ENCODE measurements around the gene FSTL3. TPM values are rescaled to one million over a fixed set of nuclear protein-coding genes. Genes with fewer than 3 reads are reported as not detected.

FSTL3 gene
- total RNA-seq, 1 experiment from 2014 or later: 32.5 TPM

DNA sequence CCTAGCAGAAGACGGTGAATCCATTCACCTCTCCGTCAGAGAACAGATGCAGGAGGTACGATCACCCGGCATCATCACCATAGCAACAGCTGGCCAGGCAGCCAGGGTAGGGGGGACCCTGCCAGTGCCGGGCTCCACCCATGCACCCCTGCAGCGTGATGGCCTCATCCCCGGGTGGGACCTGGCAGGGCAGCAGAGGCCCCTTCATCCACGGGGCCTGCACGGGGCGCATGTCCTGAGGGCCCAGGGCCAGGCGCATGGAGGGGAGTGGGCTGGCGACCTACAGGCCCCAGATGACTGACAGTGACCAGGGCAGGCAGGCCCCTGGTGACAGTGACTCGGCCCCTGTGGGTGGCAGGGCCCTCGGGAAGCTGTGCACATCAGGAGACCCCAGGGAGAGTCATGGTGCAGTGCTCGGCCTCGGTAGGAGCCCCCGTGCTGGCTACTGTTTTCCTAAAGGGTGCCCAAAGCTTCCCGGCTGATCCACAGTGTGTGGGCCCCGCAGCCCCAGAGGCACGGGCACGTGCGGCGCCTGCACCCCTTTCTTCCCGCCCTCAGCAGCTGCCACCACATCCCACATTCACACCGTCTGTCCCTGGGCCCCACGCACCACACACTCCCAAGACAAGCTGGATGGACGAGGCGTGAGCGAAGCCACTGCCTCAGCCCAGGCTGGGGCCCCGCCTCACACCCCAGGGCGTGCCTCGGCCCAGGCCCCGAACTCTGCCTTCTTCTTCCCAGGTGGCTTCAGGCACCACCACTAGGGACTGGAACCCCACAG lies 17.9 kb upstream of the FSTL3 start:
- Histone ChIP-seq H3K36me3 (ENCODE audit: control insufficient read depth, insufficient read depth, low read length) (no peaks in the 10 kb centered on the region; the same call in 1 of the 2 replicates), H3K4me1 (ENCODE audit: control insufficient read depth, insufficient read depth, low read length) (no peaks in the 10 kb centered on the region; the same call in 1 of the 2 replicates), H3K27me3 (ENCODE audit: control insufficient read depth, insufficient read depth, low read length) (no peaks in the 10 kb centered on the region), H3K27ac (ENCODE audit: low read length) (no peak overlapping the region), H3K9me3 (ENCODE audit: control insufficient read depth, insufficient read depth, low read depth, low read length) (no peaks in the 10 kb centered on the region), H3K4me3 (ENCODE audit: low read depth in 2 of 2, low read length in 2 of 2) (no peak overlapping the region)
- ATAC-seq (no peak), DNase-seq (ENCODE audit: low read depth, low spot score) (no peak)
- CTCF ChIA-PET: no interaction called here
- in situ Hi-C loops (cut with HindIII; ENCODE audit: low pct_unique_long_range_greater_than_20kb, low sequenced_read_pairs): no loop called here
- BruUV-seq (replicated peaks): no TSS peak
- TF ChIP-seq, protein P1, sequence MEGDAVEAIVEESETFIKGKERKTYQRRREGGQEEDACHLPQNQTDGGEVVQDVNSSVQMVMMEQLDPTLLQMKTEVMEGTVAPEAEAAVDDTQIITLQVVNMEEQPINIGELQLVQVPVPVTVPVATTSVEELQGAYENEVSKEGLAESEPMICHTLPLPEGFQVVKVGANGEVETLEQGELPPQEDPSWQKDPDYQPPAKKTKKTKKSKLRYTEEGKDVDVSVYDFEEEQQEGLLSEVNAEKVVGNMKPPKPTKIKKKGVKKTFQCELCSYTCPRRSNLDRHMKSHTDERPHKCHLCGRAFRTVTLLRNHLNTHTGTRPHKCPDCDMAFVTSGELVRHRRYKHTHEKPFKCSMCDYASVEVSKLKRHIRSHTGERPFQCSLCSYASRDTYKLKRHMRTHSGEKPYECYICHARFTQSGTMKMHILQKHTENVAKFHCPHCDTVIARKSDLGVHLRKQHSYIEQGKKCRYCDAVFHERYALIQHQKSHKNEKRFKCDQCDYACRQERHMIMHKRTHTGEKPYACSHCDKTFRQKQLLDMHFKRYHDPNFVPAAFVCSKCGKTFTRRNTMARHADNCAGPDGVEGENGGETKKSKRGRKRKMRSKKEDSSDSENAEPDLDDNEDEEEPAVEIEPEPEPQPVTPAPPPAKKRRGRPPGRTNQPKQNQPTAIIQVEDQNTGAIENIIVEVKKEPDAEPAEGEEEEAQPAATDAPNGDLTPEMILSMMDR (IDR thresholded peaks at IDR 0.05): no peak
- TF ChIP-seq, protein P2, sequence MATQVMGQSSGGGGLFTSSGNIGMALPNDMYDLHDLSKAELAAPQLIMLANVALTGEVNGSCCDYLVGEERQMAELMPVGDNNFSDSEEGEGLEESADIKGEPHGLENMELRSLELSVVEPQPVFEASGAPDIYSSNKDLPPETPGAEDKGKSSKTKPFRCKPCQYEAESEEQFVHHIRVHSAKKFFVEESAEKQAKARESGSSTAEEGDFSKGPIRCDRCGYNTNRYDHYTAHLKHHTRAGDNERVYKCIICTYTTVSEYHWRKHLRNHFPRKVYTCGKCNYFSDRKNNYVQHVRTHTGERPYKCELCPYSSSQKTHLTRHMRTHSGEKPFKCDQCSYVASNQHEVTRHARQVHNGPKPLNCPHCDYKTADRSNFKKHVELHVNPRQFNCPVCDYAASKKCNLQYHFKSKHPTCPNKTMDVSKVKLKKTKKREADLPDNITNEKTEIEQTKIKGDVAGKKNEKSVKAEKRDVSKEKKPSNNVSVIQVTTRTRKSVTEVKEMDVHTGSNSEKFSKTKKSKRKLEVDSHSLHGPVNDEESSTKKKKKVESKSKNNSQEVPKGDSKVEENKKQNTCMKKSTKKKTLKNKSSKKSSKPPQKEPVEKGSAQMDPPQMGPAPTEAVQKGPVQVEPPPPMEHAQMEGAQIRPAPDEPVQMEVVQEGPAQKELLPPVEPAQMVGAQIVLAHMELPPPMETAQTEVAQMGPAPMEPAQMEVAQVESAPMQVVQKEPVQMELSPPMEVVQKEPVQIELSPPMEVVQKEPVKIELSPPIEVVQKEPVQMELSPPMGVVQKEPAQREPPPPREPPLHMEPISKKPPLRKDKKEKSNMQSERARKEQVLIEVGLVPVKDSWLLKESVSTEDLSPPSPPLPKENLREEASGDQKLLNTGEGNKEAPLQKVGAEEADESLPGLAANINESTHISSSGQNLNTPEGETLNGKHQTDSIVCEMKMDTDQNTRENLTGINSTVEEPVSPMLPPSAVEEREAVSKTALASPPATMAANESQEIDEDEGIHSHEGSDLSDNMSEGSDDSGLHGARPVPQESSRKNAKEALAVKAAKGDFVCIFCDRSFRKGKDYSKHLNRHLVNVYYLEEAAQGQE (IDR thresholded peaks at IDR 0.05; ENCODE audit: insufficient read depth in 1 of 2, low read depth in 2 of 2, low read length in 1 of 2): no peak
- no peak for TF ChIP-seq SIN3A (IDR thresholded peaks at IDR 0.05; ENCODE audit: borderline replicate concordance, insufficient read depth, low read depth, low read length)
- TF ChIP-seq TCF7L2 (IDR thresholded peaks at IDR 0.05; ENCODE audit: low read depth, low read length): no peak
- TF ChIP-seq POLR2AphosphoS5 (IDR thresholded peaks at IDR 0.05; ENCODE audit: low read depth, low read length): no peak
- POLR2A ChIA-PET: no interaction called here
- intact Hi-C loops (cut with micrococcal nuclease; ENCODE audit: unreplicated experiment): no loop called here

DNA sequence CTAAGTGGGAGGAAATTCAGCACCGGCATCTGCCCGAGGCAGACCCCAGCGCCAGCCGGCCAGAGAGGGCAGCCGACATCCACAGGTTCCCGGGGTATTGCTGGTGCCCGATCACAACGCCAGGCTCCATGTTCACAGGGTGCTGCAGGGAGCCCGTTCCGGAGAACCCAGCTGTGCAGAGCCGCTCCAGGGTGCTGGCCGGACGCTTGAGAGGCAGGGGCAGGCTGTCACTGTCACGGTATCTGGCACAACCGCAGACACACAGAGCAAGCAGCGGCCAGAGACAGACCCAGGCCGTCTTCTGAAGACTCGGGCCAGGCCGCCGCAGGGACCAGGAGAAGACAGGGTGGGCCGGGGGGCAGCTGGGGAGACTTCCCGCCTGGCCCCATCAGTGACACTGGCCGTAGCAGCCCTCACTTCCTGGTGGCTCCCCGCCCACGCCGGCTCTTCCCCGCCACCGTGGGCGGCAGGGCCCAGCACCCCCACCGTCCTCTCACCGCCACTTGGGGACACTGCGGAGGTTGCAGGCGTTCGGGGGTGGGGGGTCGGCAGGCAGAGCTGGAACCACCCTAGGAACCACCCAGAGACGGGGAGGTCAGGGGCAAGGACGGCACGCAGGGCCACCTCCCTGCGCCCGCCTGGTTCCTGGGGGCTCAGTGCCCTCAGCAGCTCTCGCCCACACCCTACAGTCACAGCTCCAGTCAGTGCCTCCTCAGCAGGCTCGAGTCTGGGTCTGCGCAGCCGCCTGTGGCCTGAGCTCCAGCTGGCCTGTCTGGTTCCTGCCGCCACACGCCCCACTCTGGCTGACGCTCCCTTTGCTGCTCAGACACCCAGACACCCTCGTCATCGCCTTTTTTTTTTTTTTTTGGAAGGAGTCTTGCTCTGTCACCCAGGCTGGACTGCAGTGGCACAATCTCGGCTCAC lies 17.0 kb upstream of the FSTL3 start:
- in situ Hi-C loops (cut with HindIII; ENCODE audit: low pct_unique_long_range_greater_than_20kb, low sequenced_read_pairs): no loop called here
- POLR2A ChIA-PET: no interaction called here

More for the DNA sequence above, 17.0 kb upstream of the FSTL3 start:
- H3K27me3 ChIP-seq (ENCODE audit: control insufficient read depth, insufficient read depth, low read length): no peaks in the 10 kb centered on the region
- H3K27ac ChIP-seq (ENCODE audit: low read length): no peak overlapping the region
- no peaks in the 10 kb centered on the region for H3K9me3 ChIP-seq (ENCODE audit: control insufficient read depth, insufficient read depth, low read depth, low read length)
- no peaks in the 10 kb centered on the region; the same call in 1 of the 2 replicates for H3K4me1 ChIP-seq (ENCODE audit: control insufficient read depth, insufficient read depth, low read length)
- no peak overlapping the region for H3K4me3 ChIP-seq (ENCODE audit: low read depth in 2 of 2, low read length in 2 of 2)
- no peaks in the 10 kb centered on the region; the same call in 1 of the 2 replicates for H3K36me3 ChIP-seq (ENCODE audit: control insufficient read depth, insufficient read depth, low read length)
- CTCF ChIA-PET: no interaction called here
- BruUV-seq (replicated peaks): no TSS peak
- ATAC-seq: no peak
- intact Hi-C loops (cut with micrococcal nuclease; ENCODE audit: unreplicated experiment): no loop called here
- TF ChIP-seq POLR2AphosphoS5 (IDR thresholded peaks at IDR 0.05; ENCODE audit: low read depth, low read length): no peak
- TF ChIP-seq, protein P1 (IDR thresholded peaks at IDR 0.05): no peak
- TF ChIP-seq, protein P2 (IDR thresholded peaks at IDR 0.05; ENCODE audit: insufficient read depth in 1 of 2, low read depth in 2 of 2, low read length in 1 of 2): no peak
- DNase-seq (ENCODE audit: low read depth, low spot score): no peak

Measured in Panc1 (cell line).